ENCODE results near the gene CEP104.

DNA sequence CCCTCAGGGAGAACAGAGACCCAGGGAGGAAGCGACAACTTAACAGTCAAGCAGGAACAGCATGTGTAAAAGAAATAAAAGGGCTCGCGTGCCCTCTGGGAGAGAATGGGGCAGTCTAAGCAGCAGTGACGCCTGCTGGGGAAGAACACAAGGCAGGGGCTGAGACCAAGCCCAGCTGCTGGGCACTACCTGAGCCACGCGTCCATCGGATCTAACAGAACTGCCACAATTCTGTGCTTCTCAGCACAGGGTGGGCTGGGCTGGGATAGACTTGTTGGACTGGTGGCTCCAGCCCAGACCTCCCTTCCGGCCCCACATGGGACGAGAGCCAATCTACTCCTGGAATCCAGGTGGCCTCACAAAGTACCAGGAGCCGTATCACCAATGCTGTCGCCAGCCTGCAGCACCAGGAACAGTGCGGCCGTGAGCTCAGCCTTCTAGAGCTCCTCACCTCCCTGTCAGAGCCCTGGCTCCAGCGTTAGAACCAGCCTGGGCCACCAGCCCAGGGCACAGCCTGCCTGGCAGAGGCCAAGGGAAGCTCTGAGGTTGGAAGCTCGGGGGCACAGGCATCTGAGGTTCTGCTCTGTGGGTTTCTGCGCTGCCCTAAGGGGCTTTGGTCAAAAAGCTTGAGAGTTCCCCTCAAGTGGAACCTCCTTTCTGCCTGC, 68.1 kb downstream of the CEP104 start:
- TF ChIP-seq, protein P1, sequence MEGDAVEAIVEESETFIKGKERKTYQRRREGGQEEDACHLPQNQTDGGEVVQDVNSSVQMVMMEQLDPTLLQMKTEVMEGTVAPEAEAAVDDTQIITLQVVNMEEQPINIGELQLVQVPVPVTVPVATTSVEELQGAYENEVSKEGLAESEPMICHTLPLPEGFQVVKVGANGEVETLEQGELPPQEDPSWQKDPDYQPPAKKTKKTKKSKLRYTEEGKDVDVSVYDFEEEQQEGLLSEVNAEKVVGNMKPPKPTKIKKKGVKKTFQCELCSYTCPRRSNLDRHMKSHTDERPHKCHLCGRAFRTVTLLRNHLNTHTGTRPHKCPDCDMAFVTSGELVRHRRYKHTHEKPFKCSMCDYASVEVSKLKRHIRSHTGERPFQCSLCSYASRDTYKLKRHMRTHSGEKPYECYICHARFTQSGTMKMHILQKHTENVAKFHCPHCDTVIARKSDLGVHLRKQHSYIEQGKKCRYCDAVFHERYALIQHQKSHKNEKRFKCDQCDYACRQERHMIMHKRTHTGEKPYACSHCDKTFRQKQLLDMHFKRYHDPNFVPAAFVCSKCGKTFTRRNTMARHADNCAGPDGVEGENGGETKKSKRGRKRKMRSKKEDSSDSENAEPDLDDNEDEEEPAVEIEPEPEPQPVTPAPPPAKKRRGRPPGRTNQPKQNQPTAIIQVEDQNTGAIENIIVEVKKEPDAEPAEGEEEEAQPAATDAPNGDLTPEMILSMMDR (IDR thresholded peaks at IDR 0.05), result no peak
- no peak for TF ChIP-seq EZH2 (IDR thresholded peaks at IDR 0.05; ENCODE audit: borderline replicate concordance, insufficient read depth, low read depth, low read length, poor library complexity, severe bottlenecking)
